ENCODE results near the gene GSAP.
"Not testable (repeated sequence)": the region's sequence is repeated elsewhere in the genome, so short reads cannot be mapped to it uniquely, and the experiment has no call there.

The GSAP gene

GRCh38 chr7:77339726-77340125 lies 76.4 kb downstream of the GSAP start:
- no peak overlapping the region for H3K4me3 ChIP-seq (ENCODE audit: low read depth, low read length)
- TF ChIP-seq, protein P1, sequence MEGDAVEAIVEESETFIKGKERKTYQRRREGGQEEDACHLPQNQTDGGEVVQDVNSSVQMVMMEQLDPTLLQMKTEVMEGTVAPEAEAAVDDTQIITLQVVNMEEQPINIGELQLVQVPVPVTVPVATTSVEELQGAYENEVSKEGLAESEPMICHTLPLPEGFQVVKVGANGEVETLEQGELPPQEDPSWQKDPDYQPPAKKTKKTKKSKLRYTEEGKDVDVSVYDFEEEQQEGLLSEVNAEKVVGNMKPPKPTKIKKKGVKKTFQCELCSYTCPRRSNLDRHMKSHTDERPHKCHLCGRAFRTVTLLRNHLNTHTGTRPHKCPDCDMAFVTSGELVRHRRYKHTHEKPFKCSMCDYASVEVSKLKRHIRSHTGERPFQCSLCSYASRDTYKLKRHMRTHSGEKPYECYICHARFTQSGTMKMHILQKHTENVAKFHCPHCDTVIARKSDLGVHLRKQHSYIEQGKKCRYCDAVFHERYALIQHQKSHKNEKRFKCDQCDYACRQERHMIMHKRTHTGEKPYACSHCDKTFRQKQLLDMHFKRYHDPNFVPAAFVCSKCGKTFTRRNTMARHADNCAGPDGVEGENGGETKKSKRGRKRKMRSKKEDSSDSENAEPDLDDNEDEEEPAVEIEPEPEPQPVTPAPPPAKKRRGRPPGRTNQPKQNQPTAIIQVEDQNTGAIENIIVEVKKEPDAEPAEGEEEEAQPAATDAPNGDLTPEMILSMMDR (IDR thresholded peaks at IDR 0.05; ENCODE audit: borderline replicate concordance, insufficient read depth, low read depth, low read length) = no peak

DNA sequence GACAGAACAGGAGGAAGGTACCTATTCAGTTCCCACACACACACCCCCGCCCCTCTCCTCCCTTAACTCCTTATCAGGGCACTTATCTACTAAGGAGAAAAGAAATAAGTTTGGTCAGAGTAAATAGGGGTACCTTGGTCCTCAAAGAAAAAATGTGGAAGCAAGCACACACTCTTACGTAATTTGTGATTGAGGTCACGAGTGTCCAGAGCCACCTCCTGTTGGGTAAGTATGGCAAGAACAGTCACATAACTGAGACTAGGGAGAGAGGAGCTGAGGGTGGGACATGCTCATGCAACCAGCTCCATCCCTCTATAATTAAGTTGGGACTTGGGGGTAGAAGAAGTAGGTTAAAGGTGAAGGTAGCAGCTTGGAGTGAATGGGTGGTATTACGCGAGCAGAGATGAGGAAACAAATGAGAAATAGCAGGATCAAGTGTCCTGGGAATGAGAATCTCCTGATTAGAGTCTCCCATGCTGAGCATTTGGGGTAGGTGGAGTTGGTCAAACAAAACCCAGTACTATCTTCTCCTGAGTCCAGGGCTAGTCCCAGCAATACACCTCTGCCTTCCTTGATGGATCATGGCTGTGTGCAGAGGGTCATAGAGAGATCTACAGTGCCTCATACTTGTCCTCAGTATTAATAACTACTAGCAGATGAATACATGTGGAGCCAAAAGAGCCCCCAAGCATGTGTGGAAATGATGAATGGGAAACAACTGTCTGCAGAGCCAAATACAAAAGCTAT lies 77.1 kb downstream of the GSAP start:
- TF ChIP-seq, protein P1 (IDR thresholded peaks at IDR 0.05; ENCODE audit: borderline replicate concordance, insufficient read depth, low read depth, low read length) = no peak
- no peak overlapping the region for H3K4me3 ChIP-seq (ENCODE audit: low read depth, low read length)

DNA sequence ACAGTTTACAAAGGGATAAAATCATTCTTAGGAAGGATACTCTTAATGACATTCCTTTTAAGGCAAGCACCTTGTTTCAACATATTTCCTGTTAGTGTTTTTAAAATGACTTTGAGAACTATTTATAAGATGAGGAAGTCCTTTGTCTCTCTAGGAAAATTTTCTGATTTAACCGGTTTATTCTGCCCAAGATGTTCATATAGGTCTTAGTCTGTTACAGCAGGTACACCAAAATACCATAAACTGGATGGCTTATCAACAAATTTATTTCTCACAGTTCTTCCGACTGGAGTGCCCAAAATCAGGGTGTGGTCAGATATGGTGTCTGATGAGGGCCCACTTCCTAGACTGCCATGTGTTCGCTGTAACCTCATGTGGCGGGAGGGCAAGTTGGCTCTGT lies 77.9 kb downstream of the GSAP start:
- TF ChIP-seq, protein P1 (IDR thresholded peaks at IDR 0.05; ENCODE audit: borderline replicate concordance, insufficient read depth, low read depth, low read length) = no peak
- no peak overlapping the region for H3K4me3 ChIP-seq (ENCODE audit: low read depth, low read length)

GRCh38 chr7:77337456-77337990 lies 78.6 kb downstream of the GSAP start:
- TF ChIP-seq, protein P1 (IDR thresholded peaks at IDR 0.05; ENCODE audit: borderline replicate concordance, insufficient read depth, low read depth, low read length) = no peak
- H3K4me3 ChIP-seq (ENCODE audit: low read depth, low read length) = no peak overlapping the region

DNA sequence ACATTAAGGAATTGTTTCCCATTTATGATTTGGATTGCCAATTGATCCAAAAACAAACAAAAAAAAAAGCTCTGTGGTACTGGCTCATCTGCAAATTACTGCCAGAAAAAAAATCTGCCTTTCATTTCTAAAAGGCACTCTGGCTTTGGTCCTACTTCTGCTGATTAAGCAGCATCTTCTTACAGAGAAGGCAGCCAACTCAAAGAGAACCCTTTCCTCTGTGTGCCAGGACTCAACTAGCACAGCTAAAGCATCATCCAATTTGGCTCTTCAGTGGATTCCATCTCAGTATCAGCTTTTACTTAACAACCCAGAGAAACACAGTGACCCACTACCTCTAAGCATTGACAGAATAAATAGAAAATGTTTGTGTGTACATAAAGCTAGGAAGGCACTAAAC lies 80.6 kb downstream of the GSAP start:
- TF ChIP-seq, protein P1 (IDR thresholded peaks at IDR 0.05; ENCODE audit: borderline replicate concordance, insufficient read depth, low read depth, low read length) = no peak
- H3K4me3 ChIP-seq (ENCODE audit: low read depth, low read length) = no peak overlapping the region

DNA sequence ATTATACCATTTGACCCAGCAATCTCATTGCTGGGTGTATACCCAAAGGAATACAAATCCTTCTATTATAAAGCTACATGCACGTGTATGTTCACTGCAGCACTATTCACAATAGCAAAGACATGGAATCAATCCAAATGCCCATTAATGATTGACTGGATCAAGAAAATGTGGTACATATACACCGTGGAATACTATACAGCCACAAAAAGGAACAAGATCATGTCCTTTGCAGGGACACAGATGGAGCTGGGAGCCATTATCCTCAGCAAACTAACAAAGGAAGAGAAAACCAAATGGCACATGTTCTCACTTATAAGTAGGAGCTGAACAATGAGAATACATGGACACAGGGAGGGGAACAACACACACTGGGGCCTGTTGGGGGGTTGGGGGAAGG lies 82.1 kb downstream of the GSAP start:
- H3K4me3 ChIP-seq (ENCODE audit: low read depth, low read length) = not testable (repeated sequence)

DNA sequence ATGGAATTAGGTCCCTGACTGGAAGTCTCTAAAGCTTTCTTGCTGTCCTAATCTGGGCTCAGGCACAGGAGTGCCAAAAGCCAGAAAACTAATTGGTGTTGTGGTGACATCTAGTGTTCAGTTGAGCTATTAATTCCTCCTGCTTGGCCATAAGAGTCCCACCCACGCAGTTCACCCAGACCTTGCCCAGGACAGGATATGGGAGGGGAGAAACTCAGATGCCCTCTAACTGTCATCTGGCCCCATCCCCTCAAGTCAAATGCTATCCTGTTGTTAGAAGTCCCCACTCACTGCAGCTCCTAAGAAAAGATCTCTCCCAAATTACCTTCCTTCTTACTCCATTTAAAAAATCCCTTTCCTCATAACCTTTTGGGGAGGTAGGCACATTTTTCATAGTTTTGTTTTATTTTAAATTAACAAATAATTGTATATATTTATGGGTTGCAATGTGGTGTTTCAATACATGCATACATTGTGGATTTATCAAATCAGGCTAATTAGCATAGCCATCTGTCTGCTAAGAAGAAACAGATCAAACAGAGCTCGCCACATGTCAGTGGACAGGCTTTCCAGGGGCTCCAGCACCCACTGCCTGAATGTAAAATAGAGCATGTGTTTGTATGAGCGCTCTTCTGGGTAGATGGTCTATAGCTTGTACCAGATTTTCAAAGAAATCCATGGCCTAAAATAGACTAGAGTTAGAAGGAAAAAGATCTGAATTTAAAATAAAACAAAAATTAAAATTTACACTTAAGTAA lies 84.0 kb downstream of the GSAP start:
- TF ChIP-seq, protein P1 (IDR thresholded peaks at IDR 0.05; ENCODE audit: borderline replicate concordance, insufficient read depth, low read depth, low read length) = peak; percentile 47; the same call in 1 of the 2 replicates
- H3K4me3 ChIP-seq (ENCODE audit: low read depth, low read length) = no peak overlapping the region

Data from GM12875 (cell line).